ENCODE measurements around the gene NFX1. TPM values are rescaled to one million over a fixed set of nuclear protein-coding genes. Genes with fewer than 3 reads are reported as not detected.

Gene NFX1
- total and polyA plus RNA-seq, 9 of the 15 experiments (the other 6 are each of a cell fraction or from before 2014, with no cell fraction given) = 8.8 to 38.9 (median 26.8) TPM

- Histone ChIP-seq H3K27me3 (ENCODE audit: control insufficient read depth in 2 of 2, insufficient read depth in 2 of 2, low read length in 2 of 2) (no peaks in the 10 kb centered on the region), H3K4me3 (no peak overlapping the region), H3K9me1 (ENCODE audit: control insufficient read depth, insufficient read depth, low read length) (no peaks in the 10 kb centered on the region), H3K36me3 (ENCODE audit: control insufficient read depth, insufficient read depth, low read length) (peaks cover 84% of the 10 kb centered on the region), H3K27ac (ENCODE audit: extremely low read depth, low read depth, low read length) (no peak overlapping the region), H4K20me1 (replicated peaks; ENCODE audit: control insufficient read depth, insufficient read depth, low read length) (no peaks in the 10 kb centered on the region), H3K9me3 (replicated peaks; ENCODE audit: control insufficient read depth, insufficient read depth, low read depth, low read length) (no peaks in the 10 kb centered on the region), H2AFZ (ENCODE audit: low read depth, low read length) (no peak overlapping the region), H3K79me2 (ENCODE audit: control insufficient read depth, insufficient read depth, low read length) (no peaks in the 10 kb centered on the region), H3K9ac (ENCODE audit: insufficient read depth in 1 of 2, low read depth in 2 of 2, low read length in 2 of 2) (no peak overlapping the region), H3K4me1 (replicated peaks in 1 of 2; ENCODE audit: control insufficient read depth in 2 of 2, insufficient read depth in 2 of 2, low read length in 2 of 2) (no peaks in the 10 kb centered on the region), H3K4me2 (ENCODE audit: insufficient read depth, low read length) (no peak overlapping the region)
- DNase-seq (ENCODE audit: extremely low read depth in 1 of 4, low spot score in 3 of 4) (no peak), FAIRE-seq (no peak), ATAC-seq (no peak)
- POLR2A ChIA-PET = interaction anchor here (1.1 kb wide), 1 partner anchor 30 kb away, joined by 4 read pairs; the partner anchor contains the start of gene NFX1
- CTCF ChIA-PET (ENCODE audit: low intra/inter-chr PET ratio) = no interaction called here
- TF ChIP-seq ZNF764 (CRISPR knock-in tag; IDR thresholded peaks at IDR 0.05; ENCODE audit: low read depth) (no peak), ETV5 (CRISPR knock-in tag; IDR thresholded peaks at IDR 0.05; ENCODE audit: low read depth) (no peak), ZNF75A (CRISPR knock-in tag; IDR thresholded peaks at IDR 0.05) (no peak)
- in situ Hi-C loops (cut with MboI) (no loop called here), intact Hi-C loops (cut with micrococcal nuclease) (no loop called here)
- 60% methylated on average over 1 of the region's 1 CpG for WGBS (ENCODE audit: insufficient coverage, low coverage, missing lambda C conversion rate)
- no TSS peak for BruUV-seq (replicated peaks)
Observed at GRCh38 chr9:33320230-33320567, 29.9 kb downstream of the NFX1 start.

- Histone ChIP-seq H3K9ac (ENCODE audit: insufficient read depth in 1 of 2, low read depth in 2 of 2, low read length in 2 of 2) (no peak overlapping the region), H3K27me3 (ENCODE audit: control insufficient read depth in 2 of 2, insufficient read depth in 2 of 2, low read length in 2 of 2) (no peaks in the 10 kb centered on the region), H3K36me3 (ENCODE audit: control insufficient read depth, insufficient read depth, low read length) (peaks cover 81% of the 10 kb centered on the region), H3K79me2 (ENCODE audit: control insufficient read depth, insufficient read depth, low read length) (no peaks in the 10 kb centered on the region), H2AFZ (ENCODE audit: low read depth, low read length) (no peak overlapping the region), H3K9me1 (ENCODE audit: control insufficient read depth, insufficient read depth, low read length) (no peaks in the 10 kb centered on the region), H4K20me1 (replicated peaks; ENCODE audit: control insufficient read depth, insufficient read depth, low read length) (no peaks in the 10 kb centered on the region), H3K4me2 (ENCODE audit: insufficient read depth, low read length) (no peak overlapping the region), H3K9me3 (replicated peaks; ENCODE audit: control insufficient read depth, insufficient read depth, low read depth, low read length) (no peaks in the 10 kb centered on the region), H3K27ac (ENCODE audit: extremely low read depth, low read depth, low read length) (no peak overlapping the region), H3K4me1 (replicated peaks in 1 of 2; ENCODE audit: control insufficient read depth in 2 of 2, insufficient read depth in 2 of 2, low read length in 2 of 2) (no peaks in the 10 kb centered on the region), H3K4me3 (no peak overlapping the region)
- in situ Hi-C loops (cut with MboI) = no loop called here
- ChIA-PET POLR2A (interaction anchor here (1.1 kb wide), 1 partner anchor 30 kb away, joined by 4 read pairs; the partner anchor contains the start of gene NFX1), CTCF (ENCODE audit: low intra/inter-chr PET ratio) (no interaction called here)
- no peak for DNase-seq (ENCODE audit: extremely low read depth in 1 of 4, low spot score in 3 of 4)
- no peak for ATAC-seq
- TF ChIP-seq HDAC8 (tag; IDR thresholded peaks at IDR 0.05) (no peak), EGR1 (conservative IDR thresholded peaks at IDR 0.05) (0 out of 2 replicates have a peak, but pooled peaks have one; percentile 21), NFE2 (IDR thresholded peaks at IDR 0.05; ENCODE audit: low read depth) (peak; percentile 34; the same call in 1 of the 2 replicates)
- WGBS (ENCODE audit: insufficient coverage, low coverage, missing lambda C conversion rate) = 100% methylated on average over 2 of the region's 2 CpGs
- no TSS peak for BruUV-seq (replicated peaks)
- FAIRE-seq = peak; percentile 19
- intact Hi-C loops (cut with micrococcal nuclease) = no loop called here
Observed at GRCh38 chr9:33320568-33321261, 30.4 kb downstream of the NFX1 start.

Data from K562 (cell line).